Brain microvascular endothelial cell (primary cell): ENCODE measurements around the gene SORD.
A peak's percentile ranks its signal among the peaks of the same experiment; 100 is the strongest.

Experiments used
- DNase-seq: peaks from one replicate; pipeline ENCODE4 v3.0.0-alpha.2; 2020
- H3K27ac ChIP-seq: fragments of 250-450 bp; sonication (Bioruptor Pico); 2 replicates; pipeline ENCODE4 v1.5.1; 2020; ENCODE audit warnings: mild to moderate bottlenecking, moderate library complexity
- H3K27me3 ChIP-seq: fragments of 250-450 bp; sonication (Bioruptor Pico); replicated peaks from 2 replicates; pipeline ENCODE4 v1.5.1; 2020; ENCODE audit warnings: mild to moderate bottlenecking
- H3K36me3 ChIP-seq: fragments of 250-450 bp; sonication (Bioruptor Pico); replicated peaks from 2 replicates; pipeline ENCODE4 v1.5.1; 2020; ENCODE audit warnings: mild to moderate bottlenecking
- H3K4me3 ChIP-seq: 2 replicates; pipeline ENCODE4 v1.5.1; 2011; ENCODE audit warnings: low read depth, mild to moderate bottlenecking, control low read depth, low read length, moderate library complexity
- CTCF ChIP-seq: IDR thresholded peaks from 2 replicates; pipeline ENCODE4 v1.5.1; 2011; ENCODE audit warnings: low read depth, mild to moderate bottlenecking, moderate library complexity, low read length, control low read depth, inconsistent platforms; ENCODE audit errors: missing control alignments
- in situ Hi-C: cut with HindIII; loops from 2 replicates; pipeline ENCODE4 v1.10.0; 2017; ENCODE audit warnings: low sequenced_read_pairs, low pct_ligation_motif_present

Gene SORD

GRCh38 chr15:45122719-45123118 lies 99.7 kb downstream of the SORD start:
- in situ Hi-C loops, result no loop called here

GRCh38 chr15:45123397-45123796 lies 100.4 kb downstream of the SORD start:
- Histone ChIP-seq H3K36me3 (no peaks in the 10 kb centered on the region), H3K27ac (no peak overlapping the region), H3K27me3 (peaks cover 6% of the 10 kb centered on the region), H3K4me3 (no peak overlapping the region)
- TF ChIP-seq CTCF, result no peak
- DNase-seq, result no peak
- in situ Hi-C loops, result no loop called here

More at GRCh38 chr15:45122719-45123118, 99.7 kb downstream of the SORD start:
- Histone ChIP-seq H3K36me3 (no peaks in the 10 kb centered on the region), H3K27me3 (peaks cover under 1% of the 10 kb centered on the region), H3K27ac (no peak overlapping the region), H3K4me3 (no peak overlapping the region)
- no peak for DNase-seq
- no peak for TF ChIP-seq CTCF

GRCh38 chr15:45126535-45127158 lies 103.7 kb downstream of the SORD start:
- in situ Hi-C loops, result no loop called here
- Histone ChIP-seq H3K27me3 (peaks cover 36% of the 10 kb centered on the region), H3K27ac (no peak overlapping the region), H3K36me3 (no peaks in the 10 kb centered on the region), H3K4me3 (no peak overlapping the region)
- DNase-seq, result peak; percentile 28
- peak; percentile 79 for TF ChIP-seq CTCF
